NCI-H748 treated with DMSO at 0.1 percent for 48 hours (cell line): ENCODE results near the gene OR10K2.

Experiments used
- DNase-seq: peaks from one replicate; lab custom pipeline; 2025; lab: John Stamatoyannopoulos, UW

Gene OR10K2

GRCh38 chr1:158371188-158371953 lies 54.7 kb downstream of the OR10K2 start:
- DNase-seq = no peak
